GM12878 (cell line): ENCODE results near the gene PDZK1. TPM values are rescaled to one million over a fixed set of nuclear protein-coding genes. Genes with fewer than 3 reads are reported as not detected.
"Not testable (repeated sequence)": the region's sequence is repeated elsewhere in the genome, so short reads cannot be mapped to it uniquely, and the experiment has no call there.

Experiments used
- ATAC-seq: fragments of 200-7000 bp; cut with Tn5 transposase; 3 replicates; pipeline ENCODE4 v1.9.1; 2020; ENCODE audit warnings: mild to moderate bottlenecking, moderate library complexity
- BruUV-seq: library from RNA; stranded (reverse); fragments of 400-500 nt; replicated peaks from 2 replicates; lab custom pipeline; 2021; lab: Mats Ljungman, UMichigan
- CTCF ChIA-PET: fragments of 300-600 bp; sonication (Branson Sonifier 250); formaldehyde crosslinking; extraction: SDS; loops from one replicate; lab custom pipeline; 2021; ENCODE audit warnings: inconsistent platforms; lab: Yijun Ruan, JAX
- POLR2A ChIA-PET: fragments of 350-600 bp; formaldehyde crosslinking; extraction: SDS; loops from one replicate; lab custom pipeline; 2021; ENCODE audit warnings: inconsistent platforms; lab: Charles Lee
- RAD21 ChIA-PET: fragments of 300-600 bp; sonication (Branson Sonifier 250); formaldehyde crosslinking; loops from one replicate; lab custom pipeline; 2023; ENCODE audit warnings: antibody characterized with exemption; ENCODE audit not compliant: unreplicated experiment; lab: Charles Lee
- SMC1A ChIA-PET: fragments of 300-600 bp; sonication (Branson Sonifier 250); formaldehyde crosslinking; loops from one replicate; lab custom pipeline; 2023; ENCODE audit not compliant: unreplicated experiment, uncharacterized antibody; lab: Charles Lee
- DNase-seq: peaks from one replicate; pipeline ENCODE4 v3.0.0-alpha.2; 2011; ENCODE audit warnings: low read depth, low spot score
- FAIRE-seq: peaks from 3 replicates; lab custom pipeline; 2011; peaks lifted over from hg19 to GRCh38; lab: Jason Lieb, UNC
- H2AFZ ChIP-seq: 2 replicates; pipeline ENCODE4 v1.6.0; 2011; ENCODE audit warnings: low read depth, low read length, control low read depth; ENCODE audit not compliant: control insufficient read depth
- H3K27ac ChIP-seq: 2 replicates; pipeline ENCODE4 v1.5.1; 2011; ENCODE audit warnings: control low read depth; ENCODE audit not compliant: control insufficient read depth, insufficient read depth
- H3K27me3 ChIP-seq, 2 experiments: replicated peaks in 1 of 2; 2 replicates each; pipeline versions ENCODE4 v1.6.0 to v1.6.1; 2011; ENCODE audit warnings: low read length in 1 of 2; ENCODE audit not compliant: control insufficient read depth in 2 of 2, insufficient read depth in 2 of 2
- H3K36me3 ChIP-seq, 2 experiments: 2 replicates each; pipeline ENCODE4 v1.5.1; 2011; ENCODE audit warnings: low read length in 1 of 2; ENCODE audit not compliant: control insufficient read depth in 2 of 2, insufficient read depth in 2 of 2
- H3K4me1 ChIP-seq: 2 replicates; pipeline ENCODE4 v1.6.1; 2011; ENCODE audit warnings: mild to moderate bottlenecking, low read length, moderate library complexity, mixed read lengths; ENCODE audit not compliant: control insufficient read depth, insufficient read depth
- H3K4me2 ChIP-seq: 2 replicates; pipeline ENCODE4 v1.6.0; 2011; ENCODE audit warnings: control low read depth; ENCODE audit not compliant: control insufficient read depth, insufficient read depth
- H3K4me3 ChIP-seq: fragments of 200-600 bp; sonication (generic); 2 replicates; pipeline ENCODE4 v1.5.1; 2016
- H3K79me2 ChIP-seq: 2 replicates; pipeline ENCODE4 v1.6.0; 2011; ENCODE audit warnings: low read length; ENCODE audit not compliant: control insufficient read depth, insufficient read depth
- H3K9ac ChIP-seq: 2 replicates; pipeline ENCODE4 v1.8.0; 2011; ENCODE audit warnings: low read length, control low read depth, mixed read lengths; ENCODE audit not compliant: control insufficient read depth, insufficient read depth
- H3K9me3 ChIP-seq: replicated peaks from 3 replicates; pipeline ENCODE4 v1.5.1; 2011; ENCODE audit warnings: mild to moderate bottlenecking, low read length; ENCODE audit not compliant: control insufficient read depth, insufficient read depth
- H4K20me1 ChIP-seq: 2 replicates; pipeline ENCODE4 v1.6.0; 2011; ENCODE audit not compliant: control insufficient read depth, insufficient read depth
- BRCA1 ChIP-seq: IDR thresholded peaks from 2 replicates; pipeline ENCODE4 v1.6.1; 2011; ENCODE audit warnings: low read depth, low read length, improper control_type of control experiment
- IKZF2 ChIP-seq, 2 experiments: fragments of 450-650 bp; IDR thresholded peaks; 2 replicates each; pipeline ENCODE4 v1.6.1; 2017; ENCODE audit warnings: mild to moderate bottlenecking in 2 of 2, moderate library complexity in 2 of 2
- IRF4 ChIP-seq: IDR thresholded peaks from 2 replicates; pipeline ENCODE4 v1.6.1; 2011; ENCODE audit warnings: low read depth, low read length
- NR2F1 ChIP-seq: fragments of 450-650 bp; conservative IDR thresholded peaks from 2 replicates; pipeline ENCODE4 v1.6.1; 2017; ENCODE audit warnings: mild to moderate bottlenecking
- NRF1 ChIP-seq: conservative IDR thresholded peaks from 2 replicates; pipeline ENCODE4 v1.6.1; 2011; ENCODE audit warnings: mild to moderate bottlenecking, low read depth, low read length, improper control_type of control experiment
- SREBF2 ChIP-seq: IDR thresholded peaks from 2 replicates; pipeline ENCODE4 v1.6.1; 2012; ENCODE audit warnings: mild to moderate bottlenecking, low read length
- STAT1 ChIP-seq: fragments of 450-650 bp; conservative IDR thresholded peaks from 2 replicates; pipeline ENCODE4 v1.6.1; 2014; ENCODE audit warnings: antibody characterized with exemption, mild to moderate bottlenecking
- ZBED1 ChIP-seq: IDR thresholded peaks from 2 replicates; pipeline ENCODE4 v1.6.1; 2016; ENCODE audit warnings: borderline replicate concordance
- WGBS: methylation state at CpG from one replicate; pipeline ENCODE4 v1.1.6; 2016; ENCODE audit warnings: low lambda C conversion rate; ENCODE audit not compliant: insufficient replicate concordance, insufficient coverage; ENCODE audit errors: missing lambda C conversion rate; 5-methylcytosine and 5-hydroxymethylcytosine counted together
- in situ Hi-C: fragments of 300-500 bp; cut with MboI; formaldehyde crosslinking; loops from 9 replicates; pipeline ENCODE4 v1.14.3; 2018; ENCODE audit warnings: mixed read lengths
- intact Hi-C: fragments of 100-400 bp; cut with micrococcal nuclease; formaldehyde crosslinking; loops from one replicate; pipeline ENCODE4 v1.14.2; 2022; ENCODE audit not compliant: unreplicated experiment
- polyA plus RNA-seq, 11 experiments: library from polyadenylated mRNA; depleted of rRNA in 4 of 11; unstranded in 6 of 11; stranded (reverse) in 5 of 11; fragments of >200 nt; fragmentation: Nextera tagmentation in 4 of 11; fragmentation: Illumina TruSeq in 1 of 11; extraction: Ambion mirVana in 4 of 11; extraction: Trizol in 1 of 11; gene quantifications; 1 replicate in 1 of 11; 2 replicates in 10 of 11; pipeline versions ENCODE4 v1.2.1 to v1.2.3, GENCODE V29; 2011 to 2016; ENCODE audit warnings: inconsistent platforms in 2 of 11, missing spikeins in 2 of 11, low read depth in 1 of 11
- total RNA-seq, 4 experiments: library from RNA; depleted of rRNA in 3 of 4; stranded (reverse); fragments of >200 nt in 3 of 4; fragmentation: Illumina TruSeq in 1 of 4; extraction: Trizol in 1 of 4; gene quantifications; 2 replicates each; pipeline versions ENCODE4 v1.2.1 to v1.2.3, GENCODE V29; 2013 to 2021
- TF ChIP-seq, protein P1 (sequence below): IDR thresholded peaks from 2 replicates; pipeline ENCODE4 v1.6.1; 2011; ENCODE audit warnings: borderline replicate concordance, low read depth, mild to moderate bottlenecking, moderate library complexity, mixed read lengths, low read length; ENCODE audit not compliant: insufficient read depth; ENCODE audit errors: extremely low read length
- TF ChIP-seq, protein P2 (sequence below): fragments of 450-650 bp; IDR thresholded peaks from 2 replicates; pipeline ENCODE4 v1.6.1; 2017; ENCODE audit warnings: mild to moderate bottlenecking, low read depth, inconsistent platforms; ENCODE audit not compliant: poor library complexity, severe bottlenecking

The PDZK1 gene
- total and polyA plus RNA-seq, 10 of the 15 experiments (the other 5 are each of a cell fraction or from before 2014, with no cell fraction given), result 0.09 to 5.0 (median 0.31) TPM

DNA sequence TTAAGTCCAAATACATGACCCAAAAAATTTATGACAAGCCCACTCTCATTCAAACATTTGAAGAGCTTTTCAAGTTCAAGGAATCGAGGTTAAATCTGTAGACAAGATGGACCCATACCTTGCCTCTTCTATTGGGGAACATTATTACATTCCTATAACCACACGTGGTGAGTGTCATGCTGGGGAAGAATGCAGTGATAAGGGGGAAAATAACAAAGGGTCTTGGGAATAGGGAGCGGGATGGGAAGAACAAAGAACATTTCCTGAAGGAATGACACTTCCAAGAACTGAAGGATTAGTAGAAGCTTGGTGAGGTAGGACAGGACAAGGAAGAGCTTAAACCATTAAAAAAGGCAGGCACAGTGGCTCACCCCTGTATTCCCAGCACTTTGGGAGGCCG lies 18.8 kb downstream of the PDZK1 start:
- H3K27ac ChIP-seq, result no peak overlapping the region
- no TSS peak for BruUV-seq
- WGBS, result 43% methylated on average over 4 of the region's 4 CpGs
- in situ Hi-C loops, result no loop called here
- intact Hi-C loops, result no loop called here
- POLR2A ChIA-PET, result no interaction called here
- RAD21 ChIA-PET, result no interaction called here
- CTCF ChIA-PET, result interaction anchor here (2.0 kb wide), 1 partner anchor 33 kb away, joined by 5 read pairs; no protein-coding TSS in a partner anchor
- SMC1A ChIA-PET, result interaction anchor here (0.6 to 2.8 kb wide), 2 partner anchors 21 to 65 kb away, joined by 3 to 7 read pairs; no protein-coding TSS in a partner anchor
- H3K9ac ChIP-seq, result no peak overlapping the region
- H3K27me3 ChIP-seq, result no peaks in the 10 kb centered on the region
- H4K20me1 ChIP-seq, result no peaks in the 10 kb centered on the region
- H3K4me2 ChIP-seq, result no peak overlapping the region
- peaks cover 15% of the 10 kb centered on the region for H3K4me1 ChIP-seq
- FAIRE-seq (no peak), ATAC-seq (no peak), DNase-seq (no peak)
- TF ChIP-seq NR2F1 (no peak), IRF4 (no peak), ZBED1 (no peak), BRCA1 (no peak), STAT1 (no peak), IKZF2 (IDR thresholded peaks at IDR 0.05) (no peak), NRF1 (no peak), SREBF2 (no peak)
- TF ChIP-seq, protein P1, sequence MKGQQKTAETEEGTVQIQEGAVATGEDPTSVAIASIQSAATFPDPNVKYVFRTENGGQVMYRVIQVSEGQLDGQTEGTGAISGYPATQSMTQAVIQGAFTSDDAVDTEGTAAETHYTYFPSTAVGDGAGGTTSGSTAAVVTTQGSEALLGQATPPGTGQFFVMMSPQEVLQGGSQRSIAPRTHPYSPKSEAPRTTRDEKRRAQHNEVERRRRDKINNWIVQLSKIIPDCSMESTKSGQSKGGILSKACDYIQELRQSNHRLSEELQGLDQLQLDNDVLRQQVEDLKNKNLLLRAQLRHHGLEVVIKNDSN, result no peak
- TF ChIP-seq, protein P2, sequence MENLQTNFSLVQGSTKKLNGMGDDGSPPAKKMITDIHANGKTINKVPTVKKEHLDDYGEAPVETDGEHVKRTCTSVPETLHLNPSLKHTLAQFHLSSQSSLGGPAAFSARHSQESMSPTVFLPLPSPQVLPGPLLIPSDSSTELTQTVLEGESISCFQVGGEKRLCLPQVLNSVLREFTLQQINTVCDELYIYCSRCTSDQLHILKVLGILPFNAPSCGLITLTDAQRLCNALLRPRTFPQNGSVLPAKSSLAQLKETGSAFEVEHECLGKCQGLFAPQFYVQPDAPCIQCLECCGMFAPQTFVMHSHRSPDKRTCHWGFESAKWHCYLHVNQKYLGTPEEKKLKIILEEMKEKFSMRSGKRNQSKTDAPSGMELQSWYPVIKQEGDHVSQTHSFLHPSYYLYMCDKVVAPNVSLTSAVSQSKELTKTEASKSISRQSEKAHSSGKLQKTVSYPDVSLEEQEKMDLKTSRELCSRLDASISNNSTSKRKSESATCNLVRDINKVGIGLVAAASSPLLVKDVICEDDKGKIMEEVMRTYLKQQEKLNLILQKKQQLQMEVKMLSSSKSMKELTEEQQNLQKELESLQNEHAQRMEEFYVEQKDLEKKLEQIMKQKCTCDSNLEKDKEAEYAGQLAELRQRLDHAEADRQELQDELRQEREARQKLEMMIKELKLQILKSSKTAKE, result no peak
- no peaks in the 10 kb centered on the region for H3K36me3 ChIP-seq
- no peaks in the 10 kb centered on the region for H3K9me3 ChIP-seq
- no peaks in the 10 kb centered on the region for H3K79me2 ChIP-seq
- H3K4me3 ChIP-seq, result no peak overlapping the region
- no peak overlapping the region for H2AFZ ChIP-seq

DNA sequence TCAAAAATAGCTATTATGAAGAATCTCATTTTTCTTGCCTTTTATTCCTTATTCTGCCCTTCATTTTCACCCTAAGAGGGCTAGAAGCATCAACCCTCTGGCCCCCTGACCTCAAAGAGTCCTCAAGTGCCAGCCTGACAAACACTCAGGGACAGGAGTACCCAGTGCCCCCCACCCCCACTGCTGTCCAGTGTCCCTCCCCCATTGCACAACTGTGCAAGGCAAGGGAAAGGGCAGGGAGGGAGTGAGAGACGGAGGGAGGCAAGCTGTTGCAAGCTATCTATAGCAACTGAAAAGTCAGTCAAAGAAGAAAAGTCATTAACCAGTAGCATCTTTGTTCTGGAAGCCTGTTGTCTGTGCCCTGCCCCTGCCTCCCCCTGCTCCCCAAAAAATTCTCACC lies 21.1 kb downstream of the PDZK1 start:
- H3K36me3 ChIP-seq, H3K79me2 ChIP-seq, CTCF ChIA-PET, ATAC-seq, H3K9me3 ChIP-seq, H3K27ac ChIP-seq, in situ Hi-C loops, H3K4me2 ChIP-seq, H3K9ac ChIP-seq, intact Hi-C loops, H2AFZ ChIP-seq, DNase-seq, POLR2A ChIA-PET, H3K4me3 ChIP-seq, BruUV-seq, SMC1A ChIA-PET, RAD21 ChIA-PET, H4K20me1 ChIP-seq, FAIRE-seq, H3K27me3 ChIP-seq: not testable (repeated sequence)
- no CpG with 5 or more reads among the region's 1 CpG for WGBS
- peaks cover 13% of the 10 kb centered on the region for H3K4me1 ChIP-seq
